B cell (primary cell): ENCODE data around the gene MICAL3. TPM values are rescaled to one million over a fixed set of nuclear protein-coding genes. Genes with fewer than 3 reads are reported as not detected.

Experiments used
- ATAC-seq: fragments of 200-7000 bp; cut with Tn5 transposase; one replicate; pipeline ENCODE4 v1.10.0; 2021; ENCODE audit warnings: low read depth, mild to moderate bottlenecking, moderate number of reproducible peaks, moderate library complexity
- CTCF ChIA-PET: fragments of 350-600 bp; sonication (Branson Sonifier 250); formaldehyde crosslinking; loops from one replicate; lab custom pipeline; 2021; ENCODE audit warnings: antibody characterized with exemption, inconsistent platforms; lab: Charles Lee
- POLR2A ChIA-PET: fragments of 350-600 bp; sonication (Branson Sonifier 250); formaldehyde crosslinking; loops from one replicate; lab custom pipeline; 2021; ENCODE audit warnings: antibody characterized with exemption; lab: Charles Lee
- DNase-seq: peaks from one replicate; pipeline ENCODE4 v3.0.0; 2013
- H2AFZ ChIP-seq: 2 replicates; pipeline ENCODE4 v1.6.1; 2012; ENCODE audit warnings: mild to moderate bottlenecking, low read depth, low read length; ENCODE audit not compliant: insufficient read depth, poor library complexity, severe bottlenecking
- H3K27ac ChIP-seq, 2 donors: 1 replicate in 1 of 2; 2 replicates in 1 of 2; pipeline ENCODE4 v1.5.1; 2012 to 2013; ENCODE audit warnings: low read length in 2 of 2, mild to moderate bottlenecking in 2 of 2, moderate library complexity in 1 of 2
- H3K27me3 ChIP-seq, 4 experiments: fragments of 200-600 bp in 1 of 4; sonication (generic) in 1 of 4; replicated peaks in 1 of 4; 1 replicate in 2 of 4; 2 replicates in 2 of 4; pipeline versions ENCODE4 v1.6.1 to v1.7.0; 2013 to 2016; ENCODE audit warnings: low read length in 3 of 4, mild to moderate bottlenecking in 2 of 4, mixed read lengths in 1 of 4, moderate library complexity in 1 of 4; ENCODE audit not compliant: insufficient read depth in 4 of 4, control insufficient read depth in 3 of 4; ENCODE audit errors: control extremely low read depth in 1 of 4
- H3K36me3 ChIP-seq, 2 experiments: replicated peaks in 1 of 2; 1 replicate in 1 of 2; 2 replicates in 1 of 2; pipeline versions ENCODE4 v1.6.1 to v1.7.1; 2013; ENCODE audit warnings: low read length in 1 of 2; ENCODE audit not compliant: insufficient read depth in 2 of 2, control insufficient read depth in 1 of 2; ENCODE audit errors: control extremely low read depth in 1 of 2, extremely low read depth in 1 of 2
- H3K4me1 ChIP-seq, 2 donors: fragments of 200-600 bp in 1 of 2; sonication (generic) in 1 of 2; 1 replicate in 1 of 2; 2 replicates in 1 of 2; pipeline versions ENCODE4 v1.5.1 to v1.6.1; 2013 to 2017; ENCODE audit warnings: low read length in 2 of 2; ENCODE audit not compliant: control insufficient read depth in 2 of 2, insufficient read depth in 2 of 2
- H3K4me2 ChIP-seq: replicated peaks from 2 replicates; pipeline ENCODE3; 2012; ENCODE audit warnings: mild to moderate bottlenecking, low read depth, low read length; ENCODE audit not compliant: poor library complexity, severe bottlenecking
- H3K4me3 ChIP-seq, 5 experiments: fragments of 200-600 bp in 1 of 5; sonication (generic) in 1 of 5; 1 replicate in 3 of 5; 2 replicates in 2 of 5; pipeline versions ENCODE4 v1.5.1 to v1.7.0; 2011 to 2016; ENCODE audit warnings: low read length in 4 of 5, mild to moderate bottlenecking in 4 of 5, low read depth in 2 of 5, control low read depth in 1 of 5, moderate library complexity in 1 of 5; ENCODE audit not compliant: insufficient read depth in 1 of 5; ENCODE audit errors: control extremely low read depth in 1 of 5, extremely low read depth in 1 of 5
- H3K79me2 ChIP-seq: fragments of 200-600 bp; sonication (generic); one replicate; pipeline ENCODE4 v1.6.0; 2016; ENCODE audit warnings: low read length; ENCODE audit not compliant: control insufficient read depth, insufficient read depth
- H3K9ac ChIP-seq: fragments of 200-600 bp; sonication (generic); 2 replicates; pipeline ENCODE4 v1.6.1; 2017; ENCODE audit warnings: mild to moderate bottlenecking, low read length, moderate library complexity
- H3K9me3 ChIP-seq, 3 donors: one replicate each; pipeline versions ENCODE4 v1.6.1 to v1.7.1; 2013; ENCODE audit warnings: low read length in 2 of 3; ENCODE audit not compliant: control insufficient read depth in 2 of 3, insufficient read depth in 1 of 3; ENCODE audit errors: control extremely low read depth in 1 of 3
- H4K20me1 ChIP-seq: 2 replicates; pipeline ENCODE4 v1.6.0; 2012; ENCODE audit warnings: mild to moderate bottlenecking, low read length; ENCODE audit not compliant: insufficient read depth, control insufficient read depth, poor library complexity, severe bottlenecking
- H3K27ac Mint-ChIP-seq: one replicate; pipeline ENCODE4 v1.8.0; 2021; ENCODE audit warnings: mixed read lengths
- H3K27me3 Mint-ChIP-seq: one replicate; pipeline ENCODE4 v1.8.0; 2021; ENCODE audit warnings: mixed read lengths
- H3K4me1 Mint-ChIP-seq: one replicate; pipeline ENCODE4 v1.8.0; 2021; ENCODE audit warnings: mixed read lengths
- H3K4me3 Mint-ChIP-seq: one replicate; pipeline ENCODE4 v1.8.0; 2021; ENCODE audit warnings: mixed read lengths
- H3K9me3 Mint-ChIP-seq: one replicate; pipeline ENCODE4 v1.8.0; 2022; ENCODE audit warnings: mixed read lengths; ENCODE audit not compliant: insufficient read depth
- EZH2 ChIP-seq: IDR thresholded peaks from 2 replicates; pipeline ENCODE4 v1.6.1; 2012; ENCODE audit warnings: borderline replicate concordance, low read depth, mild to moderate bottlenecking, moderate library complexity, low read length; ENCODE audit not compliant: insufficient read depth, poor library complexity, severe bottlenecking
- WGBS: methylation state at CpG from one replicate; pipeline ENCODE4 v1.1.5; 2013; ENCODE audit warnings: missing lambda C conversion rate; ENCODE audit not compliant: insufficient coverage; 5-methylcytosine and 5-hydroxymethylcytosine counted together
- intact Hi-C: fragments of 100-400 bp; cut with micrococcal nuclease; formaldehyde crosslinking; loops from one replicate; pipeline ENCODE4 v1.10.0; 2022
- polyA plus RNA-seq: library from polyadenylated mRNA; depleted of rRNA; stranded (reverse); fragments of >200 nt; gene quantifications from 2 replicates; pipeline ENCODE4 v1.2.3, GENCODE V29; 2012
- total RNA-seq, 2 donors: library from RNA; stranded (reverse); fragments of 120-200 nt in 1 of 2; gene quantifications; 1 replicate in 1 of 2; 2 replicates in 1 of 2; pipeline versions ENCODE4 v1.2.3 to v1.2.4, GENCODE V29; 2013 to 2022
- TF ChIP-seq, protein P1 (sequence below): fragments of 200-600 bp; IDR thresholded peaks from one replicate; pipeline ENCODE4 v1.8.0; 2022; ENCODE audit warnings: antibody characterized with exemption, mild to moderate bottlenecking

Gene MICAL3
- total and polyA plus RNA-seq, 2 donors (not counting 1 experiment from before 2014, with no cell fraction given), result 50.5 to 253 TPM

DNA sequence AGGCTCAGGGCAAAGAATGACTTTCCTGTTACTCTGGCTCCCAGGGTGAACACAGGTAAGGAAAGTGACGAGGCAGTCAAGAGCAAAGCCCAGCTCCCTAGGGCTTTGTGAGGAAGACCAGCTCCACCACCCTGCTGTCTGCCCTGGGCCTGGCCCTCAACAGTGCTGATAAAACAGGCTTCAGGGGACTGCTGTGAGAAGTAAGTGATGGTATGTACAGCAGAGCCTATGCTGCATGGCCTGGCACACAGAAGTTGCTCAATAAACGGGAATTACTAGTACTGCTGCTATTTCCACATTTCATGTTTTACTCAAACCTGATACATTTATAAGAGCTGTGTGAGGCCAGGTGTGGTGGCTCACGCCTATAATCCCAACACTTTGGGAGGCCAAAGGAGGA, 50.3 kb downstream of the MICAL3 start:
- POLR2A ChIA-PET, result interaction anchor here (0.7 kb wide), 1 partner anchor 266 kb away, joined by 5 read pairs; no protein-coding TSS in a partner anchor

DNA sequence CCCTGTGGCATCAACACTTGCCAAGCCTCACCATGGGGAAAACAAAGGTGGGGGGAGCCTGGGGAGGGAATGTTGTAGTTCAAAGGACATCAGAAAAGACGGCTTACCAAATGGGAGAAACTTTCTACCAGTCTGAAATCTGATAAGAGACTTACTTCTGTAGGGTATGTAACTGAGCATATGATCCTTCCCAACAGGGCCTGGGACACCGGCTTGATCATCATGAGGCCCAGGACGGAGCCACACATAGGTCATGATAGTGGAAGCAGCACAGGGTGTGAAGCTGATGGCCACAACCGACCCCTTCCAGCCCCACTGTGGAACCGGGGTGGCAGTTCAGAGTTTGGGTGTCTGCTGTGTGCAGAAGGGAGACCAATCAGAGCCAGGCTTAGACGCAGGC, 51.1 kb downstream of the MICAL3 start:
- H3K4me1 Mint-ChIP-seq, result peaks cover 80% of the 10 kb centered on the region
- ChIA-PET CTCF (interaction anchor here (0.8 to 2.1 kb wide), 2 partner anchors 27 to 103 kb away, joined by 3 to 9 read pairs; no protein-coding TSS in a partner anchor), POLR2A (no interaction called here)
- Histone ChIP-seq H3K4me1 (peaks cover 48 to 63% of the 10 kb centered on the region in 2 donors), H3K4me2 (no peak overlapping the region), H3K9me3 (no peaks in the 10 kb centered on the region), H3K9ac (no peak overlapping the region), H3K79me2 (peaks cover 99% of the 10 kb centered on the region), H2AFZ (no peak overlapping the region), H3K36me3 (peaks cover 0 to 32% of the 10 kb centered on the region in 2 experiments), H3K27ac (no peak overlapping the region), H3K4me3 (no peak overlapping the region), H3K27me3 (no peaks in the 10 kb centered on the region), H4K20me1 (peaks cover 94% of the 10 kb centered on the region)
- peak overlapping the region; percentile 46 for H3K27ac Mint-ChIP-seq
- 96% methylated on average over 4 of the region's 6 CpGs for WGBS
- no peaks in the 10 kb centered on the region for H3K9me3 Mint-ChIP-seq
- TF ChIP-seq EZH2, result no peak
- TF ChIP-seq, protein P1, sequence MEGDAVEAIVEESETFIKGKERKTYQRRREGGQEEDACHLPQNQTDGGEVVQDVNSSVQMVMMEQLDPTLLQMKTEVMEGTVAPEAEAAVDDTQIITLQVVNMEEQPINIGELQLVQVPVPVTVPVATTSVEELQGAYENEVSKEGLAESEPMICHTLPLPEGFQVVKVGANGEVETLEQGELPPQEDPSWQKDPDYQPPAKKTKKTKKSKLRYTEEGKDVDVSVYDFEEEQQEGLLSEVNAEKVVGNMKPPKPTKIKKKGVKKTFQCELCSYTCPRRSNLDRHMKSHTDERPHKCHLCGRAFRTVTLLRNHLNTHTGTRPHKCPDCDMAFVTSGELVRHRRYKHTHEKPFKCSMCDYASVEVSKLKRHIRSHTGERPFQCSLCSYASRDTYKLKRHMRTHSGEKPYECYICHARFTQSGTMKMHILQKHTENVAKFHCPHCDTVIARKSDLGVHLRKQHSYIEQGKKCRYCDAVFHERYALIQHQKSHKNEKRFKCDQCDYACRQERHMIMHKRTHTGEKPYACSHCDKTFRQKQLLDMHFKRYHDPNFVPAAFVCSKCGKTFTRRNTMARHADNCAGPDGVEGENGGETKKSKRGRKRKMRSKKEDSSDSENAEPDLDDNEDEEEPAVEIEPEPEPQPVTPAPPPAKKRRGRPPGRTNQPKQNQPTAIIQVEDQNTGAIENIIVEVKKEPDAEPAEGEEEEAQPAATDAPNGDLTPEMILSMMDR, result no peak
- H3K27me3 Mint-ChIP-seq, result no peaks in the 10 kb centered on the region
- DNase-seq, result no peak
- intact Hi-C loops, result loop anchor here (5.0 kb wide), 1 partner anchor 36 kb away; no protein-coding TSS in a partner anchor
- ATAC-seq, result no peak
- H3K4me3 Mint-ChIP-seq, result no peak overlapping the region

More for the DNA sequence above, 50.3 kb downstream of the MICAL3 start:
- no peak for ATAC-seq
- no peak for DNase-seq
- intact Hi-C loops, result loop anchor here (5.0 kb wide), 1 partner anchor 37 kb away; no protein-coding TSS in a partner anchor
- TF ChIP-seq, protein P1, result no peak
- no peak for TF ChIP-seq EZH2
- Histone ChIP-seq H3K27ac (peak overlapping the region in 1 of 2 donors; percentile 8), H3K9me3 (no peaks in the 10 kb centered on the region), H2AFZ (no peak overlapping the region), H3K36me3 (peaks cover 0 to 29% of the 10 kb centered on the region in 2 experiments), H3K4me1 (peaks cover 53 to 72% of the 10 kb centered on the region in 2 donors), H3K4me2 (peak overlapping the region; percentile 36), H4K20me1 (peaks cover 97% of the 10 kb centered on the region), H3K4me3 (no peak overlapping the region), H3K9ac (no peak overlapping the region), H3K27me3 (no peaks in the 10 kb centered on the region), H3K79me2 (peaks cover 100% of the 10 kb centered on the region)
- H3K4me3 Mint-ChIP-seq, result peak overlapping the region; percentile 49
- H3K27me3 Mint-ChIP-seq, result no peaks in the 10 kb centered on the region
- no peaks in the 10 kb centered on the region for H3K9me3 Mint-ChIP-seq
- peak overlapping the region; percentile 74 for H3K27ac Mint-ChIP-seq
- H3K4me1 Mint-ChIP-seq, result peaks cover 78% of the 10 kb centered on the region
- CTCF ChIA-PET, result interaction anchor here (0.8 to 2.1 kb wide), 2 partner anchors 26 to 102 kb away, joined by 3 to 9 read pairs; no protein-coding TSS in a partner anchor
- WGBS, result 29% methylated on average over 1 of the region's 3 CpGs
